SH-SY5Y (cell line): ENCODE measurements around the gene NFIA.

Source experiments
- GATA2 ChIP-seq: IDR thresholded peaks from 2 replicates; pipeline ENCODE4 v1.6.1; 2011; ENCODE audit warnings: mild to moderate bottlenecking, low read depth, low read length
- GATA3 ChIP-seq: IDR thresholded peaks from 2 replicates; pipeline ENCODE4 v1.6.1; 2011; ENCODE audit warnings: low read depth, mild to moderate bottlenecking, low read length, moderate library complexity

DNA sequence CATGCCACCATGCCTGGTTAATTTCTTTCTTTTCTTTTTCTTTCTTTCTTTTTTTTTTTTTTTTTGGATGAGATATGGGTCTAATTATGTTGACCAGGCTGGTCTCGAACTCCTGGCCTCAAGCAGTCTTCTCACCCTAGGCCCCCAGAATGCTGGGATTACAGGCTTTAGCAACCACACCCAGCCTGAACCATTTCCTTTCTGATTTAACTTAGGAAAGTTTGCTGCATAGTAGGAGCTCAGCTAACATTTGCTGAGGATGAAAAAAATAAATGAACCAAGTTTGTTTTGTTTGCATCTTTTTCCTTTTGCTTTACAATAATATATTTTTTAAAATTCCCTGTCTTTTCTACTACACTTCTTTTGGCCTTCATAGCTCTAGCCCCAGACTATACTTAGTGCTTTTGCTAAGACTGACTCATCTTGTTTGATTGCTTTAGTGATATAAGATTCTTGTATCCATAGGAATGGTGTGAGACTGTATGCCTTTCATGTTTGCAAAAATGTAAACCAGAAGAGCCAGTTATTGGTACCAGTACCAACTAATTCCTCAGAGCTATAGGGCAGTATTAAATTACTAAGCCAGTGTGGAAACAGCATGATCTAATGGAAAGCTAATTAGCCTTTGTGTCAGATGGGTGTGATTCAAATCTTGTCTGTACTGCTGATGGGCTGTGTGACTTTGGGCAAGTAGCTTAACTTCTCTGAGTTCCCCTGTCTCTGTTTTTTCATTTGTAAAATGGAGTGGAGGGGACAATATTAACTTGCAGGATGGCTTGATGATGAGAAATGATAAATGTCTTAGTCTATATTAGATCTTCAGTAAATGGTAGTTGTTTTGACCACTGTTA lies 66.9 kb downstream of the NFIA start:
- TF ChIP-seq GATA2 = no peak
- no peak for TF ChIP-seq GATA3
